22Rv1 (cell line): ENCODE measurements around the gene DHCR24.

Experiments used
- CTCF ChIP-seq: fragments of 450-650 bp; IDR thresholded peaks from 2 replicates; pipeline ENCODE4 v1.5.1; 2017; ENCODE audit warnings: mild to moderate bottlenecking
- ZFX ChIP-seq: fragments of 450-650 bp; IDR thresholded peaks from 2 replicates; pipeline ENCODE4 v1.6.1; 2017; ENCODE audit warnings: antibody characterized with exemption, borderline replicate concordance

GRCh38 chr1:54833121-54833520 lies 53.9 kb downstream of the DHCR24 start:
- TF ChIP-seq CTCF (no peak), ZFX (no peak)
